Stimulated activated CD8-positive, alpha-beta memory T cell treated with anti-CD3 and anti-CD28 coated beads, Interleukin-2, amount 100 ng/mL, for 48 hours (primary cell): ENCODE data around the gene PARM1.

Source experiments
- DNase-seq, 2 donors: peaks; one replicate each; pipeline ENCODE4 v3.0.0-alpha.2; 2020; ENCODE audit warnings: low read depth in 2 of 2

The PARM1 gene, protein sequence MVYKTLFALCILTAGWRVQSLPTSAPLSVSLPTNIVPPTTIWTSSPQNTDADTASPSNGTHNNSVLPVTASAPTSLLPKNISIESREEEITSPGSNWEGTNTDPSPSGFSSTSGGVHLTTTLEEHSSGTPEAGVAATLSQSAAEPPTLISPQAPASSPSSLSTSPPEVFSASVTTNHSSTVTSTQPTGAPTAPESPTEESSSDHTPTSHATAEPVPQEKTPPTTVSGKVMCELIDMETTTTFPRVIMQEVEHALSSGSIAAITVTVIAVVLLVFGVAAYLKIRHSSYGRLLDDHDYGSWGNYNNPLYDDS

GRCh38 chr4:74932832-74933561 lies at the start of gene PARM1:
Gene PARM1 (plus strand): TSS chr4:74933116. CDS start chr4:74933328, 212 bp downstream.
- DNase-seq, result peak; percentile 49 to 50

DNA sequence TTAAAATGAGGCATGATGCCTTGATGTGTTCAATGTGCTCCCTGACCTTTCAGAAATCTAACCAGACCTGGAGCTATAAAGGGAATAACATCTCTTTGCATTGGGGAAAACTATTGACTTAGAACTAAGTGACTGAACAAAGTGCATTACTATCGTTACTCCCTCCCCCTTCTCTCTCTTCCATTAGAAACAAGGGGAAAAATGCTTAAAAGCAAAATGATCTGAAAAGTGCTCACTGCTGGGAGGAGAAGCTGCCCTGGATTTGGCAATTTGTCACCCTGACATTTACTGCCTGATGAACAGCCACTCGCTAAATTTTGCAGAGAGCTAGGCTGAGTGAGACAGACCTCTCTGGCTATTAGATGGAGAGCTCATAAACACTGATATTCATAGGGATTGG lies 48.6 kb upstream of the PARM1 start:
- no peak for DNase-seq

GRCh38 chr4:74886484-74886883 lies 46.4 kb upstream of the PARM1 start:
- DNase-seq, result no peak

GRCh38 chr4:74890341-74890740 lies 42.6 kb upstream of the PARM1 start:
- DNase-seq, result no peak

- no peak for DNase-seq
These were observed 41.9 kb upstream of the PARM1 start for GRCh38 chr4:74891037-74891436.

- no peak for DNase-seq
These were observed 39.7 kb upstream of the PARM1 start for GRCh38 chr4:74893171-74893570.

GRCh38 chr4:74896595-74896994 lies 36.3 kb upstream of the PARM1 start:
- no peak for DNase-seq

DNA sequence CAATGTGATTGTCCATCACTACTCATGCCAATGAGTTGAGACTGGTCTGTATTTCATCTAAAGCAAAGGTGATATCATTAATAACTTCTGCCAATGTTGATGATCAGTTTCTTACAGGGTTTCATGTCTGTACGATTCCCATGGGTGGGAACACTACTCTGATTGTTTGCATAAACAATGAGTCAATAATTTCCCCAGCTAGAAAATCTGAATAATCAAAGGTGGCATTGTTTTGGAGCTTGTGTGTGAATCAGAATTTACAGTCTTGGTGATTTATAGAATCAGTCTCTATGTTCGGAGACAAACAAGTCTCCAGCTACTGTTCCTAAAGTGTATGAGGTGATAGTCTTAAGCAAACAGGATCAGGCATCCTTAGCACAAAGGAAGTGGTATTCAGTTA lies 35.5 kb upstream of the PARM1 start:
- DNase-seq, result no peak

GRCh38 chr4:74900862-74901261 lies 32.1 kb upstream of the PARM1 start:
- no peak for DNase-seq

- no peak for DNase-seq
These were observed 28.3 kb upstream of the PARM1 start for GRCh38 chr4:74904509-74905065.

DNA sequence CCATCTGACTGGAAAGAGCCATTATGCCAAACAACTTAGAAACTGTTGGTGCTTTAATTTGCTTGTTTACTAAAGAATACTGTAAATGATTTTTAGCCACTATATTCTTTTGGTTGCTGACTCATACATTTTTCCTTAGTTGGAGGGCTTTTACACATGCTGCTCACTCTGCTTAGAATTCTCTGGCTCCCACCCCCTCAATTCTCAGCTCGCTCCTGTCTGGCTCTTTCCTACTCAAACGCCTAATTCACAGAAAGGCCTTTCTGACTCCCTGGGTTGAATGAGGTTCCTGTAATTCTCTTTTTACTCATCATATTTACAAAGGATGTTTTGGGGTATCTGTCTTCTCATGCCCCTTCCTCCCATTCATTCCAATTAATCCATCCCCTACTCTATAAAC lies 26.1 kb upstream of the PARM1 start:
- DNase-seq, result no peak

DNA sequence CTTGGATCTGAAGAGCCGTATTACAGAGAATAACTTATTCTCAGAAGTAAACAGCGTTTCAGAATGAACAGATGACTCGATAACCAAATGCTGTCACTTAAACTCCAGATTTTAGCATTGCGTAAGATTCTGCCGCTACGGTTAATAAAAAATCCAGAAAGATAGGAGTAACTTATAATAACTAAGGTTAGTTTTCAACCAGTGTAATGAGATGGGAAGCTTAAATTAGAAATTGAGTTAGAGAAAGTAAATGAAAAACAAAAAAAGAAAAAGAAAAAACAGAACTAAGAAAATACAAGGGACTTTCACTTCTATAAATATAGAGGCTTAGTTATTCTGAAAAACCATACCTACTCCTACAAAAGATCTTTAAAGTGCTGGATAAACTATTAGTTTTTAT lies 13.1 kb upstream of the PARM1 start:
- no peak for DNase-seq

DNA sequence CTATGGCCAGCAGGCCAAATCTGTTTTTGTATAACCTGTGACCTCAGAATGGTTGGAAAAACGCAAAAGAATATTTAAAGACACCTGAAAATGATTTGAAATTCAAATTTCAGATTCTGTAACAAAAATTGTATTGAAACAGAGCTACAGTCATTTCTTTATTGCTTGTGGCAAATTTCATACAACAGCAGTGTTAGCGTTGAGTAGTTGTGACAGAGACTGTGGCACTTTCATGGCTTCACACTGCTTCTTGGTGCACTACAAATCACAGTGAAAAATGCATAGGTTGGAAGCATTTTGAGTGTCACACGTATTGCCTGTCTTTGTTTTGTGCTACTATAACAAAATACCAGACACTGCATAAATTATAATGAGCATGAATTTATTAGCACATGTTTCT lies 12.2 kb upstream of the PARM1 start:
- no peak for DNase-seq

- no peak for DNase-seq
These were observed 11.4 kb upstream of the PARM1 start for GRCh38 chr4:74921490-74921889.

GRCh38 chr4:74926007-74926406 lies 6.9 kb upstream of the PARM1 start:
- DNase-seq, result no peak

DNA sequence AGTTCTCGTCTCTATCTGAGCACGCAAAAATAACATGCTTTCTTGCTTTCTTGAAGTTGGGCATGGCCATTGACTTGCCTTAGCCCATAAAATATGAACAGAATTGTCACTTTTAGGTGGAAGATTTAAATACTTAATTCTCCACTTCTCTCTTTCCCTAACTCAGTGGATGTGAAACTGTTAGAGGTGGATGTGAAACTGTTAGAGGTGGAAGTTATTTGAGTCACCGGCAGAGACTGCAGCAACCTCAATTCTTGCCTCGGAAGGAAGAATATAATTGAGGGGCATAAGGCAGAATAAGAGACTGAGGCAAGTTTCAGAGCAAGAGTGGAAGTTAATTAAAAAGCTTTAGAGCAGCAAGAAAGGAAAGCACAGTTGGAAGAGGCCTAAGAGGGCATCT lies 2.8 kb upstream of the PARM1 start:
- no peak for DNase-seq

DNA sequence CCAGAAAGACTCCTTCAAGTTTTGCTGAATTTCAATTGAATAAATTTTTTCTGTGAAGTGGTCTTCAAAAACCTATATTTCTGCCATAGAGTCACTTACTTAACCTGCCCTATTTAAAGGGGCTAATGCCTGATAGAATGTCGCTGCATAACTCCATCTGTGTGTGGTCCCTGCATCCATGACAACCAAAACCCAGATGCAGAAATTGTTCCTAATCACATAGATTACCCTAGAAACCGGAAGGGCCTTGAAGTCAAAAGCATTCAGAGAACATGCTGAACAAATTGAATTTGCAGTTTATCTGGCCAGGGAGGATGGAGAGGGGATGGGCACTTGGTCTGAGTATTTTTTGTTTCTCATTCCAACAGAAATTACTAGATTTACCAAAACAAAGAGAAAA lies 1.5 kb upstream of the PARM1 start:
- no peak for DNase-seq

DNA sequence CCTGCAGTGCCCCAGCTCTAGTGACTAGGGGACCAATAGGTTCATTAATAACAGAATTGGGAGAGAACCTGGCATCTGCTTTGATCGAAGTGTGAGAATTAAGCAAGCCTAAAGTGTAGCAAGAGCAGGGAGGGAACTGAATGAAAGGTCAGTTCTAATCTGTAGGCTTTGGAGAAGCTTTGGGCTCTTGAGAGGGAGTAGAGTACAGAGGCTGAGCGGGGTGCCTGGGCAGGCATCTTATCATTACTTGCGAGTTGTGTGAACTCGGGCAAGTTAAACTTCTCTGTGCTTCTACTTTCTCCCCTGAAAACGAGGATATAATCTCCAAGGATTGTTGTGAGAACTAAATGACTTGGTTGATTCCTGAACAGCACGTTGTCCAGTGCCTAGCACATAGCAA lies 906 bp upstream of the PARM1 start:
- no peak for DNase-seq

DNA sequence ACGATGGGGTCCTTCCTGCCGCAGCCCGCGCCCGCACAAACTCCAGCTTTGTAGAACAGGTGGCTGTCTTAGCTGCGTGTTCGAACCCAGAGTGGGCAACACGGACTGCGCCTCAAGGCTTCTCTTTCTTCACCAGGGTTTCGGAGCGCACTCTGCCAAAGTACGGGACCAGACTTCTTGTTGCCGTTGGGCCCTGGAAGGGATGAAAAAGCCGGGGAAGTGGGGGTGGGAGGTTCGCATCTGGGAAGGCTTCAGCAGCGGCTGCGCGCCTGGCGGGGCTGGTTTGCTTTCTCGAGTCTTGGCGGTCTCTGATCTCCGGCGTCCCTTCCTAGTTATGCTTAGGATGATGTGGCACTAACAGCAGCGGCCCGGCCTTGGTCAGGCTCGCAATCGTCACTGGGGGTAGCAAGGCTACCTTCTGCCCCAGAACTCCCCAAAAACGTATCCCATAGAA lies 673 bp downstream of the PARM1 start:
- no peak for DNase-seq

DNA sequence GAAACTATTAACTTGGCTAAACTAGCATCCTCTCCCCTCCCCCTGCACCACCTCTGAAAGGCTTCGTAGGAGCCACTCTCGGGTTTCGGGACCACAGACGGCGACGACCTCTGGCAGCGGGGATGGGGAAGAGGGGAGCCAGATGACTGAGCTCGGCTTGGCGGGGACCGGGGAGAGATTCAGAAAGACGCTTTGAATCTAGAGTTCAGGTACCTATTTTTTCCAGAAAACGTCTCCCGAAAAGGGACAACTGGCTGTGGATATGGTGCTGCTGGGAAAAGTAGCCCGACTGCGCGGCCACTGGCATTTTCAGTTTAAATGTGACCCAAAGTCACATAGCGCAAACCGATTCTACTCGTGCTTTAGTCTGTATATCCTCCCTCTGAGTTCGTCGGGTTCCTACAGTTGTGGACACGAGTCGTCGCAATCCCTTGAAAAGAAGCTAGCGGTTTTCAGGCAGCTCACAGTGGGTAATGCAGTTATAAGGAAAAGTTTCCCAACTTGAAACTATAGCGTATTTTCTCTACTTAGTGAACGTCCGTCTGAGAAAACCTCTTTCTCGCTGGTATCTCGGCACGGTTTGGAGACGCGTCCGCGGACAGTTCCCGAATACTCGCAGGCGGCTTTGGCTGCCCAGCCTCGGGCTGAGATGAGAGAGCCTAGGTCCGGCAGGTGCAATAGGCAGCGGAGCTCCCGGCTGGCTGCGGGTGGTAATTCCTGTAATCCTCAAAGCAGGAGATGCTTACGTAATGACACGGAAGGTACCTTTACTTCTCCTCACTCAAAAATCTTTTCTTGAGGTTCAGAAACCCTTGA lies 1.3 kb downstream of the PARM1 start:
- DNase-seq, result no peak

- DNase-seq, result no peak
These were observed 2.0 kb downstream of the PARM1 start for GRCh38 chr4:74934888-74935287.

DNA sequence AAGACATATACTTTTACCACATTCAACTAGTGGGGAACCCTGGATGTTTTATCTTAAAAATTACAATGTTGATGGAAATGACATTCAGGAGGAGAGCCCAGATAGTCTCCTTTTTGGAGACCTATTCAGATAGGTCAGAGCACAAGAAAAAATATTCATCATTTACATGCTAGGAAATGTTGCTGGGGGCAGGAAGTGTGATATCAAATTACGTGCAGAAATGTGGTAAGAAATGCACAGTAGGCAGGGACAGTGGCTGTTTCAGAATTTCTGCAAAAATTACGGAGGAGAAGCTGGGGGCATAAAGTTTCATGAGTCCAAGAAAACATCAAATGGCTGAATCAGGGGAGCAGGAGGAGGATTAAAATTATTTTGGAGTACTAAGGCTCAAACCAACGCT lies 8.2 kb downstream of the PARM1 start:
- no peak for DNase-seq
